GM19328 (cell line): ENCODE results near the gene FOSB.
A peak's percentile ranks its signal among the peaks of the same experiment; 100 is the strongest.

Source experiments
- ATAC-seq: cut with Tn5 transposase; IDR thresholded peaks from one replicate; pipeline ENCODE4 v1.9.1; 2021; ENCODE audit warnings: mild to moderate bottlenecking, moderate library complexity; ENCODE audit not compliant: unreplicated experiment

The FOSB gene

DNA sequence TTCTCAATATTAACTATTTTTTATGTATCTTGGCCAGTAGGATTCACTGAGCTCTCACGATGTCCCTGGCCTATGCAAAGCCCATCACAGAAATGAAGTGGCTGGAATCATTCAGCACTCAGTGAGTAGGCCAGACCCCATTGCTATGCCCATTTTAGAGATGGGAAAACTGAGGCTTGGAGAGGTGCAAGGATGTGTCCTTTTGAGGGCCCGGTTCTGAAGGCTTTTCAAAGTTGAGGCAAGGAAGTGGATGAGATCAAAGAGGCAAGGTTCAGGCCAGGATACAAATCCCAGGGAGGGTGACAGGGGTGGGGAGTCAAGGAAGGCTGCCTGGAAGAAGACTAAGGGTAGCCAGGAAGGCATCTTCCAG, 25.4 kb upstream of the FOSB start:
- ATAC-seq = no peak

DNA sequence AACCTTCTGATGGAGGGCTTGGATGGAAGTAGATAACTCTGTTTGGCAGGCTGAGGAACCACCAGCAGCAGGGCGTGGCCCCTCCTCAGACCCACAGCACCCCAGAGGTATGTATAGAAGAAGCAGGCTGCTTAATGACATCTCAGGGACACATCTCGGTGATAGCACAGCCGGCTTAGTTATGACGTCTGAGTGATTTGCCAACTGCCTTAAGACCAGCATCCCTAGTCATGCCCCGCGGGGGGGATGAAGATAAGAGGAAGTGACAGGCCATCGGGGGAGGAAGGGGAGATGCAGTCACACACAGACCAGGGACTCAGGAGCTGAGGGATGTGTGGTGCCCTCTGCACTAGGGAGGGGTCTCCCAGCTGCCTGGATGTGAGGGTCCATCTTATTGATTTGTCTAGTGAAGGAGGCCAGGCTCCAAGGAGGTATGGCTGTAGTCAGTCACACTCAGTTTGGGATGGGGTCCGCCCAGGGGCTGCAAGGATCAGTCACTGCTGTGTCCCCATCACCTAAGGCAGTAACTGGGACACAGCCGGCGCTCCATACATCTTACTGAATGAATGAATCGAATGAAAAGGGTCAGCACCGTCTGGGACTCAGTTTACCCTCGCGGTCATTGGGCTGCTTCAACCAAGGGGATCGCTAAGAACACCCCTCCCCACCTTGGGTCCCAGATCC, 24.9 kb upstream of the FOSB start:
- ATAC-seq = no peak

DNA sequence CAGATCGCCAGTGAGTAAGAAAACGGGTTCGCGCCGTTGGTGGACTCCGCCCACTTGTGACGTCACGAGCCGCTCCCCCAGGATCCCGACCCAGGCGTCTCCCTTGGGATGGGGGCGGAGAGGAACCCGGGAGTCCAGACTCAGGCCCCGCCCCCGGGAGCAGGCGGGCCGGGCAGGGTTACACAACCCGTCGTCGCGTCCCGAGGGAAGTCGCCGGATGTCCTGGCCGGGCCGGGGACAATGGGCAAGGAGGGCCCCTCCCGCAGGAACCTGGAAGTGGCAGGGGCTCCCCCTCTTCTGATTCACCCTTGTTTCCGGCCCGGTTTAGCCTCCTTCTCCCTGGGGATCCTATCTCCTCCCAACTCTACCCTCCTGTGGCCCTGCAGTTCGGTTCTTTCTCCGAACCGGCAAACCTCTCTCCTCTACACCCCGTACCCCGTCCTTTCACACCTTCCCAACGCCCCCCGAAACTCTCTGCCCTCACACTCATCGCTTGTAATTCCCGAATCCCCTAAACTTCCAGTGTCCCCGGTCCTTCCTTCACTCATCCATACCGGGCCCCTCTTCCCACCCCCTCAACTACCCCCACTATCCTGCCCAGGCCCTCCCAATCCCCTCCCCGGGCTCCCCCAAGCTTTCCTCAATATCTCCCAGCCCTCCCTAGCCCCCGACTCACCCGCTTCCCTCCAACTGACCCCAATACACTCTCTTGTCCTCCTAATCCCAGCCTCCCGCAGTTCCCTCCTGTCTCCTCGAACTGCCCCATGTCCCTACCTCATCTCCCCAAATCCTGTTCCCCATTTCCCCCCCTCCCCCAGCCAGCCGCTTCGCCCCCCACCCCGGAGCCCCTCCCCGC, 24.1 kb upstream of the FOSB start:
- no peak for ATAC-seq

DNA sequence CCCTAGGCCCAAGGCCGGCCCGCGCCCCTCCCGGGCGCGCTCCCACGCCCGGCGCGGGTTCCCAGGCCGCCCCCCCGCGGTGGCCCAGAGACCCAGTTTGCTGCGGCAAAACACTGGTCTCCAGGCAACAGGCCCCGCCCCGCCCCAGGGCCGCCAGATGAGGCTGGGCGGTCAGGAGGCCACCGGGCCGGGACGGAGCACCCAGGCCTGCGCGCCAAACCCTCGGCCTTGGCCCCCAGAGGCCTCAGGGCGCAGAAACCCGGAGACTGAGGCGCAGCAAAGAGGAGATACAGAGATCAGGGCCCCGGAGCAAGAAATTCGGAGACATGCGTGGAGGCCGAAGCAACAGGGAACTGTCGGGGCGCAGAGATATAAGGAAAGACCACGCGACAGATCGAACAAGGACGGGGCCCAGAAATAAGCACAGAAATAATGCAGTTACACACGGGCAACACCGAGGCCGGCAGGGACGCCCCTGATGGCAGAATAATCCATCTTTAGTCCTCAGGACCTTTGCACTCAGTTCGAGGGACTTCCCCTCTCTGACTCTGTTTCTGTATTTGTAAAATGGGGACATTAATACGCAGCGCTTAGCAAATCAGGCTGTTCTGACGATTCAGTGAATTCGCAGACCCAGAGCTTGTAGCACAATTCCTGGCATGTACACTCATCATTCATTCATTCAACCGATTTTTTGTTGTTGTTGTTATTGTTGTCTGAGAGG, 23.3 kb upstream of the FOSB start:
- ATAC-seq = no peak

DNA sequence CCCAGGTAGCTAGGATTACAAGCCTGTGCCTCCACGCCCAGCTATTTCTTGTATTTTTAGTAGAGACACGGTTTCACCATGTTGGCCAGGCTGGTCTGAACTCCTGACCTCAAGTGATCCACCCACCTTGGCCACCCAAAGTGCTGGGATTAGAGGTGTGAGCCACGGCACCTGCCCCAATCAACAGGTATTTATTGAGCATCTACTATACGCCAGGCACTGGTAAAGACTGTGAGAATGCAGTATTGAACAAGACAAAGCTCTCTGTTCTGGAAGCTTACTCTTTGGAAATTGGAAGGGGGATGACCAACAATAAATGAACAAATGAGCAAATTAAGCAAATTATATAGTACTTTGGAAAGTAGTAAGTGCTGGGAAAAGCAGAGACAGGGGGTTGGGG, 22.7 kb upstream of the FOSB start:
- ATAC-seq = no peak

DNA sequence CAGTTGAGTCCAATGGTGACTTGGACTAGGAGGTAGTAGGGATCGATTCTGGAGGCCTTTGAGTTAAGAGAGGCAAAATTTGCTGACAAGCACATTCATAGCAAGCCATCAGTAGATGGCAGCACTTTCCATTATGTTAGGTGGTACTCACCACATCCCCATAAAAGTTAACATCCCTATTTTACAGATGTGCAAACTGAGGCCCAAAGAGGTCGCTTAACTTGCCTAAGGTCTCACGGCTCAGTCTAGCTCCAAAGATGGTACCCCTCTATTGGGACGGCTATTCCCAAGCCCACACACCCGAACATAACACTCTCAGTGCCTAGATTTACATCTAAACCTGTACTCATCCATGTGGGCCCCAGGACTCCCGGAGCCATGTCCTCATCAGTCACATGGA, 21.5 kb upstream of the FOSB start:
- no peak for ATAC-seq

DNA sequence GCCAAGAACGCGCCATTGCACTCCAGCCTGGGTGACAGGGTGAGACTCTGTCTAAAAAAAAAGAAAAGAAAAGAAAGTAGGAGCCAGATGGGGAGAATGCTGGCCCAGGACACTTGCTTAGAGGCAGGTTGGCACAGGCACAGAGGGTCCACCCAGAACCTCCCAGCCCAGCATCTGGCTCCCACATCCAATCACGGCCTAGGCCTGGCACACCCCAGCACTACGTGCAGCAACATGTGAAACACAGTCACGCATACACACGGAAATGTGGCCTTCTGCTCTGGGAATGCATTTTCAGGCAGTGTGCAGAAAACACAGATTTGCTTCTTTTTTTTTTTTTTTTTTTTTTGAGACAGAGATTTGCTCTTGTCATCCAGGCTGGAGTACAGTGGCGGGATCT, 20.9 kb upstream of the FOSB start:
- no peak for ATAC-seq

DNA sequence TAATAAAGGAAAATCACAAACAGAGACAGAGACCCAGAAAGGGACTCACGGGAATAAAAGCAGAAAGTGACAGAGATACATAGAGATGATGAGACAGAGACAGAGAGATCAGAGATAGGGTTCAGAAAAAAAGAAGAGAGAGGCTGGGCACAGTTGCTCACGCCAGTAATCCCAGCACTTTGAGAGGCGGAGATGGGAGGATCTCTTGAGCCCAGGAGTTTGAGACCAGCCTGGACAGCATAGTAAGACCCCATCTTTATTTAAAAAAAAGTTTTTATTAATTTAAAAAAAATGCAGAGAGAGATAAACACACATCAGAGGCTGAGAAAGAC, 19.4 kb upstream of the FOSB start:
- ATAC-seq = no peak

DNA sequence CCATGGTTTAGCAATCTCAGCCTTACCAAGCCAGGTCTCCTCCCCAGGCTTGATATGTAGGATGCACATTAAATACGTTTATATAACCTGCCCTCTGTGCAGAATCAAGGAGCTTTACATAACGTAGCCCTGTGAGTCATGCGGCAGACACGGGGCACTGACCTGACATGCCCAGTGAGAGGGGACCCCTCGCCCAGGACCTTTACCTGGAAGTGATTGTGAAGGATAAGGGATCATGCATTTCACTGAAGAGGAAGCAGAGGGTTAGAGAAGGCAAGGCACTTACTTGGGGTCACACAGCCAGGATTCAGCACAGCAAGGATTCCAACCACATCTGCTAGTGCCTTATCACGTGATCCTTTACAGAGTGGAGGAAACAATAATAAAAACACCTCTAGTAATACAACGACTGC, 18.9 kb upstream of the FOSB start:
- ATAC-seq = no peak

DNA sequence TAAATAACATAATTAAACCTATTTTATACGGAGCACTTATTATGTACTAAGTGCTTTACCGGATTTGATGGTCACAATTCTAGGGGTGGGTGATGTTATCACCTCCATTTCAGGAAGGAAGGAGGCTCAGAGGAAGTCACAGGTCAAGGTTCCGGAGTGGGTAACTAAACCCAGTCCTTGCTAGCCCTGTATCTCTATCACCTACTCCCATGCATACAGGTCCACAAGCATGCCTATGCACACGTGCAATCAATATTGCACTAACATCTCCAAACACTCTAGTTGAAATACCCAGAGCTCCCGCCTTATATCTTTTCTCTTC, 17.8 kb upstream of the FOSB start:
- no peak for ATAC-seq

DNA sequence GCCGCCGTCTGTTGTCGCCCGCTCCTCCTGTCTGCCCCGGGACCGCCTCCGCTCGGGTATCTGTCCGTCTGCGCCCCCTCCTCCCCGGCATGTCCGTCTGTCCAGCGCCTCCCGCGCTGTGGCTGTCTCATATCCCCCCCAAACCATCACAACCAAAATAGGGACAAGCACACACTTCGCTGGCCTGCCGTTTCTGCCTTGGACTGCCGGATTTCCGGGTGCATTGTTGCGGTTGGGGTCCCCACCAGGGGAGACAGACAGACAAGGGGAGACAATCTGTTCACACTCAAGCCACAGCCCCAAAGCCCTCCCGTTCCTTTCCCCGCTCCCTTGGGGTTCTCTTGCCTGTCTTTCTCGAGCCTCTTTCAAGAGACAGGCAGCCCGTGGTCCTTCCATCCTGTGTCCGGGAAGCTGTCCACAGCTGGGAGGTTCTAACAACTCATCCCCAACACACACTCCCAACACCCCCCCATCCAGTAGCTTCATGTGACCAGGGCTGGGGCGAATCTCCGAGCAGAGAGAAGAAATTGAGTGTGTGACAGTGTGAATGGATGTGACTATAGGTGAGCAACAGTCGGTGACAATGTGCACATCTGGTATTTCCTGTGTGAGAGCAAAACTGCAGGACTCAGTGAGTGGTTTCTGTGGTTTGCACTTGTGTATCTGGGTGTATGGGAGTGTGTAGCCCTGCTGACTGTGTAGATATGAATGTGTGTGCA, 16.5 kb upstream of the FOSB start:
- ATAC-seq = peak; percentile 21

DNA sequence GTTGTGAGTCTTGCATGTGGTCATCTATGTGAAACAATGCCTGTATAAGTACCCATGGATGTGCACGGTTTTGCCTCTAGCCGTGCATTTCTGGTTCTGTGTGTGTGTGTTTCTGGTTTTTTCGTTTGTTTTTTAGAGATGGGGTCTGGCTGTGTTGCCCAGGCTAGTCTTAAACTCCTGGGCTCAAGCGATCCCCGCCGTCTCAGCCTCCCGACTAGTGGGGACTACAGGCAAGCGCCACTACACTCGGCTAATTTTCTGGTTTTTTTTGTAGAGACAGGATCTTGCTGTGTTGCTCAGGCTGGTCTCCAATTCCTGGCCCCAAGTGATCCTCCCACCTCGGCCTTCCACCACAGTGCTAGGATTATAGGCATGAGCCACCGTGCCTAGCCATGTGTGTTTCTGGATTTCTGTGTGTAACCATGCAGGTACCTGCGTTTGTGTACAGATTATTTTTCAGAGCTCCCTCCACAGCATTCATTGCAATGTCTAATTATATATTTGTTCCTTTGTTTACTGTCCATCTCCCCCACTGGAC, 15.9 kb upstream of the FOSB start:
- ATAC-seq = no peak

DNA sequence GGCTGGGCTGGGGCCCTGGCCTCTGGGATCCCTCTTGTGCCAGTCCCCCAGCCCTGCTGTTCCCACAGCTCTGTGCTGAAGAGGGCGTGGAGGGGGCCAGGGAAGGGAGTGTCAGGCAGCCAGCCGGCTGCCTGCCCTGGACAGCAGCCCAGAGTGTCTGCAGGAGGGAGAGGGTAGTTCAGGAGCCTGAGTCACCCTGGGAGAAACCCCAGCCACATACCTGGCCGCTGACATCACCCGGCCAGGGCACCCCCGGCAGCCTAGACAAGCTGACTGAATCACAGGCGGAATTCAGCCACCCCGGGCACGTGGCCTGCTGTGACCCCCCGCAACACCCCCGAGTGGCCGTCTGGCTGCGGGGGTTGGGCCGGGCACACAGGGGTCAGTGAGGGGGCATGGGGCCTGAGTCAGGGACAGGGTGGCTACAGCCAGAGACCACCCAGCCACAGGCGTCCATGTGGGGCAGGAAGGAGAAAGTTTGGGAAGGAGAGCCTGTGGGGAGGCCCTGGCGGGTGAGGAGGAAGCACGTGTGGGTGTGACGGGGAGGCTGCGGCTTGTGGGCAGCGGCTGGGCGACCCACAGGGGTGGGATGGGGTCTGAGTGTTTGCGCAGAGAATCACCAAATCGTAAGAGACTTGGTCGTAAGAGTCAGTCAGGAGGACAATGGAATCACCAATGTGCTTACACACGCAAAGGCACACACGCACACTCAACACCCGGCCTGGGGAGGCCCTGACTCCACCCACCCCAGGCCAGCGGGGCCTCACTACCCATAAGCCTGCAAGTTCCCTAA, 11.9 kb upstream of the FOSB start:
- ATAC-seq = no peak

DNA sequence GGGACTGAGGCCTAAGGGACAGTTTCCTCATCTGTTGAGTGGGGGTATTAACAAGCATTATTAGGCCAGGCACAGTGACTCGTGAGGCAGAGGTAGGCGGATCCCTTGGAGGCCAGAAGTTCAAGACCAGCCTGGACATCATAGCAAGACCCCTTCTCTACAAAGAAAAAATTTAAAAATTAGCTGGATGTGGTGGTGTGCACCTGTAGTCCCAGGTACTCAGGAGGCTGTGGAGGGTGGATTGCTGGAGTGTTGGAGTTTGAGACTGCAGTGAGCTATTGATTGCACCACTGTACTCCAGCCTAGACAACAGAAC, 11.3 kb upstream of the FOSB start:
- ATAC-seq = no peak

DNA sequence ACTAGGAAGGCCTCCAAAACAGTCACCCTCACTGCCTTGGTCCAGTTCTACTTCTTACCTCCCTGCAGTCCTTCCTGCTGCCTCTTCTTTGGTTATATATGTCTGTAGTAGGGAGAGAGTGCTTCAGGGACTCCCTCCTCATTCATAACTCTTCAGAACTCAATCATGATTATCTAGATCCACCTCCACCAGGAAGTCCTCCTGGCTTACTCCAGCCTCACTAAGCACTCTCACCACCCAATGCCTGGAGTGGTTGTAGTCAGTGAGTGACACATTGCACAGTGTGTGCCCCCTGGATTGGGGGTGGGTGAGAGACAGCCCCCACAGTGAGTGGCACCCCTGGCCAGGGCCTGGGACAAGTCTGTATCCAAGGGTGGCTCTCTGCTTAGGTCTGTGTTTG, 10.0 kb upstream of the FOSB start:
- ATAC-seq = no peak

DNA sequence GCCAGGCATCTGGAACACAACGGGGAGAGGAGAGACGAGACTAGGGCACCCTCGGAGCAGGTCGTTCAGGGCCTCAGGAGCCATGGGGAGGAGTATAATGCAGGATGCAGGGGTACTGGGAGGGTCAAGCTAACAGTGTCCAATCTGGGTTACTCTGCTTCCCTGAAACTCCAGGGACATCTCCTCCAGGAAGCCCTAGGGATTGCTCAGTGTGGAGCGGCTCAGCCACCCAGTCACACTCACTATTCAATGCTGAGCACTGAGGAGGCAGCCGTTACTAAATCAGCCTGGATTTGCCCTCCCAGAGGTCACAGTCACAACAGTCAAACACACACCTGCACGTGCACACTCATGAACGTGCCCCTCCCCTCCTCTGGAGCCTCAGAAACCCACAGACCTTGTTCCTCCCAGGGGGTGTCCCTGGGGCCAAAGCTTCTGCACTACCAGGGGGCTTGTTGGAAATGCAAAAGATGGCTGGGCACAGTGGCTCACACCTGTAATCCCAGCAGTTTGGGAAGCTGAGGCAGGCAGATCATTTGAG, 6.9 kb upstream of the FOSB start:
- ATAC-seq = no peak

DNA sequence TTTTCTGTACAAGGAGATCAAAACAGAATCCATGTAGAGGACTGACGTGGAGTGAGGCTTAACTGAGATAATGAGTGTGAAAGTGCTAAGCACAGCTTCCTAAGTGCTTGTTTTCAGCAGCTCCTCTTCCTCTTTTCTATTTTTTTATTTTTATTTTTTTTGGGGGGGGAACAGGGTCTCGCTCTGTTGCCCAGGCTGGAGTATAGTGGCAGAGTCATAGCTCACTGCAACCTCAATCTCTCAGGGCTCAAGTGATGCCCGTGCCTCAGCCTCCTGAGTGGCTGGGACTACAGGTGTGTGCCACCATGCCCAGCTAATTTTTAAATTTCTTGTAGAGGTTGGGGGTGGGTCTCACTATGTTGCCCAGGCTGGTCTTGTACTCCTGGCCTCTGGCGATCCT, 5.6 kb upstream of the FOSB start:
- ATAC-seq = no peak

DNA sequence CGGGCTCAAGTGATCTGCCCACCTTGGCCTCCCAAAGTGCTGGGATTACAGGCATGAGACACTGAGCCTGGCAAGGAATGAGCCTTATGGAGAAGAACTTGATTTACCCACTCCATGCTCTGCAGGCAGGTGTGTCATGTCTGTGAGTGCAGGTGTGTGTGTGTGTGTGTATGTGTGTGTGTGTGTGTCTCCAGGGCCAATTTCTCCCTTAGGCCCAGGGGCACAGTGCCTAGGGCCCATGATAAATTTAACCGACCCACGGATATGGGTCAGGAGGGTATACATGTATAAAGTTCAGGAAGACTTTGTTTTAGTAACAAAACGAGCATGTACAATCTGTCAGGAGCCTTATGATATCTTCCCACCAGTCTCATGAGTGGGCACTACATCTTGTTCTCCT, 4.6 kb upstream of the FOSB start:
- ATAC-seq = no peak

DNA sequence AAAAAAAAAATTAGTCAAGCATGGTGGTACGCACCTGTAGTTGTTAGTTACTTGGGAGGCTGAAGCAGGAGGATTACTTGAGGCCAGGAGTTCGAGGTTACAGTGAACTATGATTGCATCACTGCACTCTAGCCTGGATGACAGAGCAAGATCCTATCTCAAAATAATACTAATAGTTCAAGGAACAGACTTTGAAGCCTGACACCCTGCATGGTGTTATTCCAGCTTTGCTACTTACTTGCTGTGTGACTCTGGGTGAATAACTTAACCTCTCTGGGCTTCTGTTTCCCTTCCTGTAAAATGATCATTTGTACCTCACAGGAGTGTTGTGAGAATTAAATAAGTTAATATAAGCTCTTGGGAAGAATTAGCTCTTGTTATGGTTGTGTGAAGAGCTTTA, 3.5 kb upstream of the FOSB start:
- no peak for ATAC-seq

DNA sequence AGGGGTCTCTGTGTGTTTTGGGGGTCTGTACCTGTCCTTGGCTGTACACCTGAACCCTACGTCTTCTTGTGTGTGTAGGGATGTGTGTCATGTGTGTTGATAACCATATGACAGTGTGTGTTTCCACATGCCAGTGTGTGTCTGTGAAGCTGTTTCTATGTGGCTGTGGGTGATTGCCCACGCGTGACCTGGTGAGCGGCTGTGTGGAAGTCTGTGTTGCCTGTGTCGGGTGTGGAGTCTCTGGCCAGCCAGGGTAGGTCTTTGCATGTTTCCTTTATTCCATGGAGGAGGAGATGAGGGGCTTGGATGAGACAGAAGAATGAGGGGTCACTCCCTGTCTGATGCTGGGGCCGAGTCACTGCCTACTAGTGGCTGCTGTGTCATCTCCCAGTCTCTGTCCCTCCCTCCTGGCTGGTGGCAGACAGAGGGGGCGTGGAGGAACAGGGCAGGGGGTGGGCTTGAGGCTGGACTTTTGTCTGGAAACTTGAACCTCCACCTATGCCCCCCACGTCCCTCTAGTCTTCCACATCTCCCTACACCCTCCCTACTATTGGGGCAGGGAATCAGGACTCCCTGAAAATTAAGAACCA, 2.8 kb upstream of the FOSB start:
- no peak for ATAC-seq
